HCT116 (cell line): ENCODE results near the gene MALSU1. TPM values are rescaled to one million over a fixed set of nuclear protein-coding genes. Genes with fewer than 3 reads are reported as not detected.

Experiments used
- ATAC-seq: fragments of 200-7000 bp; cut with Tn5 transposase; 2 replicates; pipeline ENCODE4 v1.9.1; 2020; ENCODE audit warnings: mild to moderate bottlenecking, moderate library complexity
- BruUV-seq: library from RNA; stranded (reverse); fragments of 400-500 nt; replicated peaks from 2 replicates; lab custom pipeline; 2021; lab: Mats Ljungman, UMichigan
- CTCF ChIA-PET: fragments of 300-600 bp; sonication (Branson Sonifier 250); formaldehyde crosslinking; loops from one replicate; lab custom pipeline; 2021; ENCODE audit warnings: antibody characterized with exemption; lab: Charles Lee
- POLR2A ChIA-PET: fragments of 300-600, 350-600 bp; sonication (Branson Sonifier 250); formaldehyde crosslinking; loops from one replicate; lab custom pipeline; 2021; ENCODE audit warnings: antibody characterized with exemption; lab: Charles Lee
- RAD21 ChIA-PET, 2 experiments: fragments of 300-600 bp; sonication (Branson Sonifier 250); formaldehyde crosslinking; loops; one replicate each; lab custom pipeline; 2023; ENCODE audit warnings: low total read pairs in 2 of 2; ENCODE audit not compliant: uncharacterized antibody in 2 of 2, unreplicated experiment in 2 of 2, low non-redundant PET in 1 of 2; lab: Charles Lee
- DNase-seq: peaks from one replicate; pipeline ENCODE4 v3.0.0-alpha.2; 2010; ENCODE audit warnings: low read depth, low spot score
- H2AFZ ChIP-seq: fragments of 200-600 bp; shearing (Covaris generic), sonication (generic); 2 replicates; pipeline ENCODE4 v1.6.1; 2017; ENCODE audit warnings: low read depth, mixed run types, mixed read lengths, antibody characterized with exemption, low read length; ENCODE audit not compliant: poor library complexity, severe bottlenecking
- H3K27ac ChIP-seq: 2 replicates; pipeline ENCODE4 v1.5.1; 2012; ENCODE audit warnings: low read depth, low read length
- H3K27me3 ChIP-seq: fragments of 200-600 bp; sonication (generic); 2 replicates; pipeline ENCODE4 v1.6.1; 2016; ENCODE audit warnings: mixed run types, low read length, mixed read lengths; ENCODE audit not compliant: insufficient read depth
- H3K36me3 ChIP-seq, 2 experiments: fragments of 200-500 bp in 1 of 2; fragments of 200-600 bp in 1 of 2; sonication (Bioruptor generic) in 1 of 2; sonication (generic) in 1 of 2; 2 replicates each; pipeline versions ENCODE4 v1.5.1 to v1.6.1; 2014 to 2016; ENCODE audit warnings: low read length in 2 of 2, inconsistent platforms in 1 of 2, mixed read lengths in 1 of 2, mixed run types in 1 of 2; ENCODE audit not compliant: insufficient read depth in 2 of 2, control insufficient read depth in 1 of 2
- H3K4me1 ChIP-seq, 2 experiments: fragments of 200-600 bp in 1 of 2; sonication (generic) in 1 of 2; 2 replicates each; pipeline versions ENCODE4 v1.5.1 to v1.6.1; 2012 to 2017; ENCODE audit warnings: low read length in 2 of 2, inconsistent platforms in 1 of 2, mild to moderate bottlenecking in 1 of 2, mixed read lengths in 1 of 2, mixed run types in 1 of 2, moderate library complexity in 1 of 2; ENCODE audit not compliant: insufficient read depth in 2 of 2, control insufficient read depth in 1 of 2
- H3K4me2 ChIP-seq: fragments of 200-600 bp; sonication (generic); 2 replicates; pipeline ENCODE4 v1.6.1; 2017; ENCODE audit warnings: mixed run types, low read length, mixed read lengths
- H3K4me3 ChIP-seq, 2 experiments: fragments of 200-600 bp in 1 of 2; sonication (generic) in 1 of 2; replicated peaks in 1 of 2; 2 replicates each; pipeline ENCODE4 v1.5.1; 2011 to 2016; ENCODE audit warnings: low read length in 2 of 2, control low read depth in 1 of 2, low read depth in 1 of 2, mild to moderate bottlenecking in 1 of 2, mixed read lengths in 1 of 2, mixed run types in 1 of 2
- H3K79me2 ChIP-seq: fragments of 200-600 bp; sonication (generic); 2 replicates; pipeline ENCODE4 v1.6.1; 2017; ENCODE audit warnings: mild to moderate bottlenecking, mixed run types, low read length, moderate library complexity, mixed read lengths; ENCODE audit not compliant: insufficient read depth
- H3K9ac ChIP-seq: fragments of 200-600 bp; sonication (generic); 2 replicates; pipeline ENCODE4 v1.6.1; 2016; ENCODE audit warnings: low read length, mixed read lengths
- H3K9me2 ChIP-seq: fragments of 200-600 bp; sonication (generic), shearing (Covaris generic); 2 replicates; pipeline ENCODE4 v1.6.1; 2017; ENCODE audit warnings: mixed run types, mild to moderate bottlenecking, moderate library complexity; ENCODE audit not compliant: insufficient read depth
- H3K9me3 ChIP-seq, 2 experiments: fragments of 200-500 bp in 1 of 2; fragments of 200-600 bp in 1 of 2; sonication (Bioruptor generic) in 1 of 2; sonication (generic) in 1 of 2; 2 replicates each; pipeline ENCODE4 v1.6.1; 2014 to 2017; ENCODE audit warnings: low read length in 2 of 2, mixed read lengths in 2 of 2, inconsistent platforms in 1 of 2, low read depth in 1 of 2, mild to moderate bottlenecking in 1 of 2, mixed run types in 1 of 2, moderate library complexity in 1 of 2; ENCODE audit not compliant: control insufficient read depth in 1 of 2, insufficient read depth in 1 of 2
- H4K20me1 ChIP-seq: fragments of 200-600 bp; sonication (generic), shearing (Covaris generic); 2 replicates; pipeline ENCODE4 v1.6.1; 2017; ENCODE audit warnings: mixed run types, mild to moderate bottlenecking, moderate library complexity; ENCODE audit not compliant: insufficient read depth
- CBX3 ChIP-seq: IDR thresholded peaks from 2 replicates; pipeline ENCODE4 v1.6.1; 2012; ENCODE audit warnings: low read depth
- CEBPB ChIP-seq: IDR thresholded peaks from 2 replicates; pipeline ENCODE4 v1.6.1; 2012; ENCODE audit warnings: low read depth
- EGR1 ChIP-seq: IDR thresholded peaks from 2 replicates; pipeline ENCODE4 v1.6.1; 2012; ENCODE audit warnings: low read depth
- ELF1 ChIP-seq: IDR thresholded peaks from 2 replicates; pipeline ENCODE4 v1.6.1; 2012; ENCODE audit warnings: low read depth, borderline replicate concordance
- EZH2 ChIP-seq: fragments of 200-600 bp; sonication (generic); IDR thresholded peaks from 2 replicates; pipeline ENCODE4 v1.6.1; 2017; ENCODE audit warnings: antibody characterized with exemption, mixed run types
- EZH2phosphoT487 ChIP-seq: fragments of 200-600 bp; IDR thresholded peaks from 2 replicates; pipeline ENCODE4 v1.6.1; 2018; ENCODE audit warnings: antibody characterized with exemption, borderline replicate concordance
- JUND ChIP-seq: IDR thresholded peaks from 2 replicates; pipeline ENCODE4 v1.6.1; 2012
- POLR2A ChIP-seq: IDR thresholded peaks from 2 replicates; pipeline ENCODE4 v1.7.0; 2011; ENCODE audit warnings: borderline replicate concordance; ENCODE audit not compliant: insufficient read depth, insufficient read length; ENCODE audit errors: extremely low read depth
- POLR2AphosphoS5 ChIP-seq: IDR thresholded peaks from 2 replicates; pipeline ENCODE4 v1.6.1; 2011; ENCODE audit warnings: mild to moderate bottlenecking, low read depth, low read length, moderate library complexity
- RAD21 ChIP-seq: IDR thresholded peaks from 2 replicates; pipeline ENCODE4 v1.6.1; 2012; ENCODE audit warnings: low read depth, mild to moderate bottlenecking
- SP1 ChIP-seq: IDR thresholded peaks from 2 replicates; pipeline ENCODE4 v1.6.1; 2012; ENCODE audit warnings: low read depth
- SRF ChIP-seq: IDR thresholded peaks from 2 replicates; pipeline ENCODE4 v1.6.1; 2012; ENCODE audit warnings: low read depth
- TCF7L2 ChIP-seq: IDR thresholded peaks from 2 replicates; pipeline ENCODE4 v1.7.0; 2011; ENCODE audit warnings: borderline replicate concordance, inconsistent platforms; ENCODE audit not compliant: insufficient read depth, insufficient read length; ENCODE audit errors: extremely low read depth
- YY1 ChIP-seq: IDR thresholded peaks from 2 replicates; pipeline ENCODE4 v1.6.1; 2011; ENCODE audit warnings: low read length, low read depth, moderate library complexity, mild to moderate bottlenecking; ENCODE audit not compliant: insufficient replicate concordance; ENCODE audit errors: extremely low read depth
- ZFX ChIP-seq: fragments of 450-650 bp; IDR thresholded peaks from 2 replicates; pipeline ENCODE4 v1.6.1; 2017
- ZNF274 ChIP-seq: fragments of 200-500 bp; sonication (Bioruptor generic); IDR thresholded peaks from 2 replicates; pipeline ENCODE4 v1.6.1; 2014; ENCODE audit warnings: mild to moderate bottlenecking, low read depth, low read length, inconsistent platforms
- intact Hi-C: fragments of 100-400 bp; cut with micrococcal nuclease; formaldehyde crosslinking; loops from 2 replicates; pipeline ENCODE4 v1.10.0; 2022
- total RNA-seq: library from RNA; stranded (reverse); gene quantifications from one replicate; pipeline ENCODE4 v1.2.1, GENCODE V29; 2021; ENCODE audit not compliant: unreplicated experiment
- TF ChIP-seq, protein P1 (sequence below), 3 experiments: fragments of 200-600 bp in 1 of 3; sonication (generic) in 1 of 3; IDR thresholded peaks in 2 of 3; conservative IDR thresholded peaks in 1 of 3; 2 replicates each; pipeline ENCODE4 v1.5.1; 2012 to 2017; ENCODE audit warnings: low read depth in 2 of 3, low read length in 2 of 3, antibody characterized with exemption in 1 of 3, borderline replicate concordance in 1 of 3, control low read depth in 1 of 3, mild to moderate bottlenecking in 1 of 3, mixed read lengths in 1 of 3, mixed run types in 1 of 3, moderate library complexity in 1 of 3; ENCODE audit not compliant: insufficient read depth in 1 of 3
- TF ChIP-seq, protein P2 (sequence below): IDR thresholded peaks from 2 replicates; pipeline ENCODE4 v1.6.1; 2012

Gene MALSU1
- total RNA-seq, 1 experiment from 2014 or later, result 105 TPM

DNA sequence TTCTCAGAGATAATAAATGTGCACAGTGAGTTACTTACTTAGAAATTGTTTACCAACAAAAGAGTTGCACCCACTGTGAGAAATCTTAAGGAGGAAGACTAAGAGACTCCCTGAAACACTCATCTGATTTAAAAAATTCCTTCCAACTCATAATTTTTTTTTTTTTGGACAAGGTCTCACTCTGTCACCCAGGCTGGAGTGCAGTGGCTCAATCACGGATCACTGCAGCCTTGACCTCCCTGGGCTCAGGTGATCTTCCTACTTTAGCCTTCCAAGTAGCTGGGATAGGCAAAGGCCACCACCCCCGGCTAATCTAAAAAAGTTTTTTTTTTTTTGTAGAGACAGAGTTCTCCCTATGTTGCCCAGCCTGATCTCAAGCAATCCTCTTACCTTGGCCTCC lies 36.0 kb downstream of the MALSU1 start (continued):
- TF ChIP-seq, protein P1, sequence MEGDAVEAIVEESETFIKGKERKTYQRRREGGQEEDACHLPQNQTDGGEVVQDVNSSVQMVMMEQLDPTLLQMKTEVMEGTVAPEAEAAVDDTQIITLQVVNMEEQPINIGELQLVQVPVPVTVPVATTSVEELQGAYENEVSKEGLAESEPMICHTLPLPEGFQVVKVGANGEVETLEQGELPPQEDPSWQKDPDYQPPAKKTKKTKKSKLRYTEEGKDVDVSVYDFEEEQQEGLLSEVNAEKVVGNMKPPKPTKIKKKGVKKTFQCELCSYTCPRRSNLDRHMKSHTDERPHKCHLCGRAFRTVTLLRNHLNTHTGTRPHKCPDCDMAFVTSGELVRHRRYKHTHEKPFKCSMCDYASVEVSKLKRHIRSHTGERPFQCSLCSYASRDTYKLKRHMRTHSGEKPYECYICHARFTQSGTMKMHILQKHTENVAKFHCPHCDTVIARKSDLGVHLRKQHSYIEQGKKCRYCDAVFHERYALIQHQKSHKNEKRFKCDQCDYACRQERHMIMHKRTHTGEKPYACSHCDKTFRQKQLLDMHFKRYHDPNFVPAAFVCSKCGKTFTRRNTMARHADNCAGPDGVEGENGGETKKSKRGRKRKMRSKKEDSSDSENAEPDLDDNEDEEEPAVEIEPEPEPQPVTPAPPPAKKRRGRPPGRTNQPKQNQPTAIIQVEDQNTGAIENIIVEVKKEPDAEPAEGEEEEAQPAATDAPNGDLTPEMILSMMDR (IDR thresholded peaks at IDR 0.05 in 2 of 3, conservative IDR thresholded peaks at IDR 0.05 in 1 of 3; ENCODE audit: borderline replicate concordance in 1 of 3, insufficient read depth in 1 of 3, low read depth in 2 of 3, low read length in 2 of 3), result no peak
- TF ChIP-seq EZH2 (no peak), TCF7L2 (no peak), ELF1 (no peak), POLR2A (no peak)

DNA sequence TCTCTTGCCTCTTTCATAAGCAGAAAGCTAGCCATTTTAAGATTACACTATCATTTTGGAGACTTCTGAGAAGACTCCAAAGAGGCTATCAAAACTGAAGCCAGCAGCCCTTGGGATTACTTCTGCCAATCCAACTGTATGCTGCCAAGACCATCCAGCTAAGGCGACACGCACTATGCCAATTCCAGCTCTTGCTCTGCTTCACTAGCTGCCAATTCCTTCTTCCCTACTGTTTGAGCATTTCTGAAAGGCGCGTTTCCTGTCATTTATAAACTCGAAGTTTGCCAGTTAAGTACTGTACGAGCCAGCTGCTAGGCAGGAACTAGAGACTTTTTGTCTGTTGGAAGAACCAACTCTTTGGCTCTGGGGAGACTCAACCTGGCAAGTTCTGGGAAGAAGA lies 36.5 kb downstream of the MALSU1 start:
- no peak for TF ChIP-seq RAD21
- TF ChIP-seq SP1, result no peak
- no peak for TF ChIP-seq ZNF274
- TF ChIP-seq EZH2phosphoT487, result no peak
- TF ChIP-seq POLR2A, result no peak
- TF ChIP-seq ELF1, result no peak
- TF ChIP-seq, protein P2, sequence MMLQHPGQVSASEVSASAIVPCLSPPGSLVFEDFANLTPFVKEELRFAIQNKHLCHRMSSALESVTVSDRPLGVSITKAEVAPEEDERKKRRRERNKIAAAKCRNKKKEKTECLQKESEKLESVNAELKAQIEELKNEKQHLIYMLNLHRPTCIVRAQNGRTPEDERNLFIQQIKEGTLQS, result no peak
- no peak for TF ChIP-seq ZFX
- TF ChIP-seq POLR2AphosphoS5, result no peak
- no peak for TF ChIP-seq CBX3
- TF ChIP-seq, protein P1 (IDR thresholded peaks at IDR 0.05 in 2 of 3, conservative IDR thresholded peaks at IDR 0.05 in 1 of 3; ENCODE audit: borderline replicate concordance in 1 of 3, insufficient read depth in 1 of 3, low read depth in 2 of 3, low read length in 2 of 3), result no peak
- no peak for TF ChIP-seq EZH2
- TF ChIP-seq YY1, result no peak
- no peak for TF ChIP-seq SRF
- TF ChIP-seq EGR1, result no peak
- TF ChIP-seq TCF7L2, result no peak
- TF ChIP-seq CEBPB, result no peak
- TF ChIP-seq JUND, result no peak
- H4K20me1 ChIP-seq, result peaks cover 7% of the 10 kb centered on the region; the same call in 1 of the 2 replicates
- peak overlapping the region; percentile 43 for H3K27ac ChIP-seq
- H3K9ac ChIP-seq, result no peak overlapping the region
- ChIA-PET RAD21 (no interaction called here), POLR2A (interaction anchor here (1.0 kb wide), 1 partner anchor 11 kb away, joined by 3 read pairs; no protein-coding TSS in a partner anchor), CTCF (no interaction called here)
- no TSS peak for BruUV-seq
- no peak overlapping the region for H2AFZ ChIP-seq
- H3K4me2 ChIP-seq, result peak overlapping the region; percentile 32
- ATAC-seq (no peak), DNase-seq (no peak)
- H3K4me1 ChIP-seq, result peaks cover 50 to 57% of the 10 kb centered on the region in 2 experiments
- no peaks in the 10 kb centered on the region for H3K27me3 ChIP-seq
- H3K36me3 ChIP-seq, result peaks cover 37 to 61% of the 10 kb centered on the region in 2 experiments
- intact Hi-C loops, result no loop called here
- H3K4me3 ChIP-seq, result no peak overlapping the region
- H3K9me2 ChIP-seq, result no peaks in the 10 kb centered on the region
- peaks cover 0 to 8% of the 10 kb centered on the region in 2 experiments; a peak in 1 of 4 replicates for H3K9me3 ChIP-seq
- peaks cover 11% of the 10 kb centered on the region; the same call in 1 of the 2 replicates for H3K79me2 ChIP-seq
